Measurements from ENCODE around the gene PDGFRB.
"Not testable (repeated sequence)": the region's sequence is repeated elsewhere in the genome, so short reads cannot be mapped to it uniquely, and the experiment has no call there.

PDGFRB gene

GRCh38 chr5:150112201-150113046 lies 43.2 kb downstream of the PDGFRB start:
- no peak for DNase-seq

GRCh38 chr5:150111122-150111521 lies 44.5 kb downstream of the PDGFRB start:
- DNase-seq, result no peak

- DNase-seq, result no peak
Measured at GRCh38 chr5:150109921-150110320, 45.7 kb downstream of the PDGFRB start.

- DNase-seq, result no peak
Measured at GRCh38 chr5:150108711-150109514, 46.7 kb downstream of the PDGFRB start.

- no peak for DNase-seq
Measured at GRCh38 chr5:150107909-150108447, 47.7 kb downstream of the PDGFRB start.

- DNase-seq, result no peak
Measured at GRCh38 chr5:150106674-150107426, 48.8 kb downstream of the PDGFRB start.

- no peak for DNase-seq
Measured at GRCh38 chr5:150105928-150106615, 49.6 kb downstream of the PDGFRB start.

- DNase-seq, result no peak
Measured at GRCh38 chr5:150104550-150104870, 51.1 kb downstream of the PDGFRB start.

GRCh38 chr5:150103678-150104549 lies 51.7 kb downstream of the PDGFRB start:
- DNase-seq, result no peak

GRCh38 chr5:150101023-150101422 lies 54.6 kb downstream of the PDGFRB start:
- DNase-seq, result no peak

- DNase-seq, result no peak
Measured at GRCh38 chr5:150097152-150097551, 58.5 kb downstream of the PDGFRB start.

GRCh38 chr5:150092159-150092787 lies 63.4 kb downstream of the PDGFRB start:
- DNase-seq, result peak; percentile 31

- DNase-seq, result no peak
Measured at GRCh38 chr5:150085950-150086715, 69.5 kb downstream of the PDGFRB start, which contains the start of gene CSF1R. Gene CSF1R, minus strand, starts transcription at chr5:150086554. Its CDS starts 127 bp downstream, at chr5:150086427.

- no peak for DNase-seq
Measured at GRCh38 chr5:150085191-150085912, 70.3 kb downstream of the PDGFRB start.

GRCh38 chr5:150084754-150085153 lies 70.9 kb downstream of the PDGFRB start:
- not testable (repeated sequence) for DNase-seq

- DNase-seq, result no peak
Measured at GRCh38 chr5:150082889-150083288, 72.8 kb downstream of the PDGFRB start.

GRCh38 chr5:150082374-150082773 lies 73.3 kb downstream of the PDGFRB start:
- no peak for DNase-seq

- DNase-seq, result no peak
Measured at GRCh38 chr5:150081541-150082283, 73.9 kb downstream of the PDGFRB start.
